Smooth muscle cell (in vitro differentiated cells): ENCODE data around the gene TSPO2. TPM values are rescaled to one million over a fixed set of nuclear protein-coding genes. Genes with fewer than 3 reads are reported as not detected.

Source experiments
- DNase-seq: peaks from one replicate; lab custom pipeline; 2025; ENCODE audit not compliant: unreplicated experiment; lab: John Stamatoyannopoulos, UW
- H2AFZ ChIP-seq: fragments of 200-600 bp; sonication (generic); 2 replicates; pipeline ENCODE4 v1.6.0; 2016; ENCODE audit warnings: antibody characterized with exemption, low read depth, mild to moderate bottlenecking
- H3F3A ChIP-seq: fragments of 200-600 bp; sonication (generic); 2 replicates; pipeline ENCODE4 v1.6.0; 2017; ENCODE audit warnings: antibody characterized with exemption, low read depth
- H3K27ac ChIP-seq: fragments of 200-600 bp; sonication (generic); 2 replicates; pipeline ENCODE4 v1.5.1; 2016; ENCODE audit warnings: low read depth, mild to moderate bottlenecking
- H3K27me3 ChIP-seq: fragments of 200-600 bp; sonication (generic); 2 replicates; pipeline ENCODE4 v1.6.1; 2016; ENCODE audit warnings: low read depth, mild to moderate bottlenecking
- H3K36me3 ChIP-seq: fragments of 200-600 bp; sonication (generic); 2 replicates; pipeline ENCODE4 v1.5.1; 2016; ENCODE audit warnings: low read depth
- H3K4me1 ChIP-seq: fragments of 200-600 bp; sonication (generic); 2 replicates; pipeline ENCODE4 v1.5.1; 2016; ENCODE audit warnings: low read depth
- H3K4me2 ChIP-seq: fragments of 200-600 bp; sonication (generic); 2 replicates; pipeline ENCODE4 v1.6.0; 2016; ENCODE audit warnings: mild to moderate bottlenecking
- H3K4me3 ChIP-seq: fragments of 200-600 bp; sonication (generic); 2 replicates; pipeline ENCODE4 v1.5.1; 2016; ENCODE audit warnings: mild to moderate bottlenecking
- H3K79me2 ChIP-seq: fragments of 200-600 bp; sonication (generic); 2 replicates; pipeline ENCODE4 v1.6.0; 2016; ENCODE audit warnings: low read depth, mild to moderate bottlenecking
- H3K9ac ChIP-seq: fragments of 200-600 bp; sonication (generic); 2 replicates; pipeline ENCODE4 v1.6.0; 2016; ENCODE audit warnings: low read depth
- H3K9me3 ChIP-seq: fragments of 200-600 bp; sonication (generic); replicated peaks from 2 replicates; pipeline ENCODE4 v1.5.1; 2016; ENCODE audit warnings: low read depth
- H4K20me1 ChIP-seq: fragments of 200-600 bp; sonication (generic); 2 replicates; pipeline ENCODE4 v1.6.0; 2016; ENCODE audit warnings: low read depth
- CTCF ChIP-seq: fragments of 200-600 bp; sonication (generic); IDR thresholded peaks from 2 replicates; pipeline ENCODE4 v1.5.1; 2017; ENCODE audit warnings: borderline replicate concordance, mild to moderate bottlenecking, antibody characterized with exemption; ENCODE audit not compliant: insufficient read depth, poor library complexity, severe bottlenecking
- WGBS: methylation state at CpG from one replicate; pipeline ENCODE4 v1.1.7; 2016; ENCODE audit warnings: low lambda C conversion rate; 5-methylcytosine and 5-hydroxymethylcytosine counted together
- polyA plus RNA-seq: library from polyadenylated mRNA; unstranded; fragments of >200 nt; fragmentation: Nextera tagmentation; extraction: Ambion mirVana; gene quantifications from 2 replicates; pipeline ENCODE4 v1.2.1, GENCODE V29; 2016
- total RNA-seq: library from RNA; depleted of rRNA; stranded (reverse); fragments of >200 nt; gene quantifications from 2 replicates; pipeline ENCODE4 v1.2.3, GENCODE V29; 2014

TSPO2 gene
- total and polyA plus RNA-seq, 2 experiments from 2014 or later: not detected

- no peaks in the 10 kb centered on the region for H3K36me3 ChIP-seq
- H3K4me2 ChIP-seq: peak overlapping the region; percentile 14
- no peak for DNase-seq
- H3K9me3 ChIP-seq: no peaks in the 10 kb centered on the region
- no peaks in the 10 kb centered on the region for H3K79me2 ChIP-seq
- no peaks in the 10 kb centered on the region for H4K20me1 ChIP-seq
- H3K27ac ChIP-seq: peak overlapping the region; percentile 42
- no peak overlapping the region for H3K4me3 ChIP-seq
- no peak overlapping the region for H3K9ac ChIP-seq
- no peak for TF ChIP-seq CTCF
- no peak overlapping the region for H2AFZ ChIP-seq
- H3K4me1 ChIP-seq: peaks cover 9% of the 10 kb centered on the region
- peaks cover 5% of the 10 kb centered on the region for H3F3A ChIP-seq
- H3K27me3 ChIP-seq: no peaks in the 10 kb centered on the region
Observed at GRCh38 chr6:41022294-41022693, 20.0 kb upstream of the TSPO2 start.

- Histone ChIP-seq H3K4me1 (peaks cover 12% of the 10 kb centered on the region), H3K36me3 (no peaks in the 10 kb centered on the region), H3K4me2 (no peak overlapping the region), H3K9ac (no peak overlapping the region), H2AFZ (no peak overlapping the region), H3K27ac (no peak overlapping the region), H3K79me2 (no peaks in the 10 kb centered on the region), H3K4me3 (no peak overlapping the region), H4K20me1 (no peaks in the 10 kb centered on the region), H3K27me3 (no peaks in the 10 kb centered on the region), H3K9me3 (no peaks in the 10 kb centered on the region), H3F3A (peaks cover 5% of the 10 kb centered on the region)
- WGBS: 97% methylated on average over 3 of the region's 3 CpGs
- TF ChIP-seq CTCF: no peak
- no peak for DNase-seq
Observed at GRCh38 chr6:41023114-41023513, 19.2 kb upstream of the TSPO2 start.

- Histone ChIP-seq H2AFZ (no peak overlapping the region), H3K27me3 (no peaks in the 10 kb centered on the region), H4K20me1 (no peaks in the 10 kb centered on the region), H3K36me3 (no peaks in the 10 kb centered on the region), H3K4me1 (peaks cover 19% of the 10 kb centered on the region), H3F3A (peaks cover 5% of the 10 kb centered on the region), H3K4me3 (no peak overlapping the region), H3K9ac (no peak overlapping the region), H3K9me3 (no peaks in the 10 kb centered on the region), H3K79me2 (no peaks in the 10 kb centered on the region), H3K27ac (no peak overlapping the region), H3K4me2 (no peak overlapping the region)
- 95% methylated on average over 3 of the region's 3 CpGs for whole genome bisulfite sequencing
- no peak for TF ChIP-seq CTCF
- DNase-seq: no peak
Observed at GRCh38 chr6:41025966-41026530, 16.2 kb upstream of the TSPO2 start.

- Histone ChIP-seq H3K79me2 (no peaks in the 10 kb centered on the region), H3K4me1 (peaks cover 19% of the 10 kb centered on the region), H3K9ac (no peak overlapping the region), H4K20me1 (no peaks in the 10 kb centered on the region), H3K4me3 (peak overlapping the region; percentile 50), H3F3A (no peaks in the 10 kb centered on the region), H3K27me3 (no peaks in the 10 kb centered on the region), H2AFZ (peak overlapping the region; percentile 88), H3K27ac (no peak overlapping the region), H3K36me3 (no peaks in the 10 kb centered on the region), H3K9me3 (no peaks in the 10 kb centered on the region), H3K4me2 (peak overlapping the region; percentile 87)
- TF ChIP-seq CTCF: no peak
- WGBS: 28% methylated on average over 3 of the region's 4 CpGs
- DNase-seq: no peak
Observed at GRCh38 chr6:41027241-41027640, 15.0 kb upstream of the TSPO2 start.
